Stimulated activated CD8-positive, alpha-beta memory T cell treated with anti-CD3 and anti-CD28 coated beads, Interleukin-2, amount 100 ng/mL, for 1 hour (primary cell): ENCODE results near the gene NFS1.

Experiments used
- DNase-seq, 2 donors: peaks; one replicate each; pipeline ENCODE4 v3.0.0-alpha.2; 2020; ENCODE audit warnings: low read depth in 2 of 2

Gene NFS1

GRCh38 chr20:35674921-35675320, 24.2 kb downstream of the NFS1 start:
- DNase-seq = no peak

DNA sequence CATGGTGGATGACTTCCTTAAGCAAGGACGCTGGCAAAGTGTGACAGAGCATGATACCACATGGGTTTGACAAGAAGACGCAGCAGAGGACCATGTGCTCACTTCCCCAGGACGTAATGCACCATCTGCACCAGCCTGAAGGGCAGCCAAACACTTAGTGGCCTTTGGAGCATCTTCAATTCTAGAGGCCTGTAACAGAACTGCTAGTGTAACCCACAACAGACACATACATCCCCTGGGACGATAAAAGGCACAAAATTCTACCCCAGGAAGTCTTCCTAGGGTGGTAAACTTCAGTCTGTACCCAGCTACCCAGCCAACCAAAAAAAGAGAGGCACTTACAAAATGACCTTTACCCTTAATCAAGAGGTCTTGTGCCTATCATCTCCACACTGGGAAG, 25.3 kb downstream of the NFS1 start:
- no peak for DNase-seq

DNA sequence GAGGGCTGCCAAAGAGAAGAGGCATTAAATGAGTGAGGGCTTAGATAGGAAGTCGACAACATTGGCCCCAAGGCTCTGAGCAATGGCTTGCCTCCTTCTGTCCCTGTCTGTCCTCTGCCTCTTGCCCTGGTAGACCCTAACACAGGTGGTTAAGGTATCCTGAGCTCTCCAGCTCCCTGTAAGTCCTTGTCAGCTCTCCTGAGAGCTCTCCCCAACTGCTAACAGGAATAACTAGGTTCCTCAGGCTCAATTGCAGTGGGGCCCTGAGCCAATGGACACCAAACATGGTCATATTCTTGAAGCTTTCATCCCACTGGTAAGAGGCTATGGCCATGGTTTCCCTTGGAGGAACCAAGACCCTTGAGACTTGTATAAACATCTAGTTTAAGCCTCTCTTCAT, 29.5 kb downstream of the NFS1 start:
- DNase-seq = no peak

DNA sequence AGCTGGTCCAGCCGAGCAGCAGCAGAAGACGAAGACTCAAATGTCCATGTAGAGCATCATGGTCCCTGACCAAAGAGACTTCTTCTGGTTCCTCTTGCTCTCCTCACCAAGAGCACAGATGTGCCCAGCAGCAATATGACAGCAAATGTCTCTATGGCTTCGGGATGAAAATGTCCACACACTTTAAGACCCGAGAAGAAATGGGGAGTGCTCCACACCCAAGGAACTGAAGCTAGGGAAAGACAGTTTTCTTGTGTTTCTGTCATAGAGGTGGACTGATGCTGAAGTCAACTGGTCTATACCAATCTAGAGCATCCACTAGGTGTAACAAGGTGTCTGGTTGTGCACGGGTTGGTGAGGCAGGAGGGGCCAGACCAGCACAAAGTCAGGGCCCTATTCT, 29.9 kb downstream of the NFS1 start:
- no peak for DNase-seq

- no peak for DNase-seq
Observed at GRCh38 chr20:35665949-35666288, 33.2 kb downstream of the NFS1 start.

- DNase-seq = peak; percentile 85 to 86
Observed at GRCh38 chr20:35664466-35665206, 34.5 kb downstream of the NFS1 start, which contains the start of the genes CPNE1 and RBM12. Gene CPNE1 (minus strand): TSS chr20:35664900. CDS start chr20:35632923, 31,977 bp downstream. Gene RBM12 (minus strand): TSS chr20:35664900. CDS start chr20:35655322, 9,578 bp downstream.

- peak; percentile 22 to 42 for DNase-seq
Observed at GRCh38 chr20:35663516-35664465, 35.4 kb downstream of the NFS1 start.

DNA sequence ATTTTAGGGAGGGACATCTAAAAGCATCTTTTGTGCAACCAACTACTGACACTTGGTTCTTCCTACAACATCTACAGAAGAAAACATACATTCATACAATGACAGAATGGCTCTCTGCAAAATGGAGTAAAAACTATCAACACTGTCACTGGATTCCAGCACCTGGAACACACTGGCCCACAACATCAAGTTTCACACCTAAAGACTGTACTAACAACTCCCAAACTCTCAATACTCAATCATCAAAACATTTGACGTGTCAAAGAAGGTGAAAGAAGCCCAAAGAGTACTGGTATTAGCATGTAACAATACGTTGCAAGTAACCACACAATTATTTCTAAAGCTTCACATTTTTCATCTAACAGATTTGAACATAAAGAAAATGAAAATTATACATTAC, 36.6 kb downstream of the NFS1 start:
- no peak for DNase-seq

DNA sequence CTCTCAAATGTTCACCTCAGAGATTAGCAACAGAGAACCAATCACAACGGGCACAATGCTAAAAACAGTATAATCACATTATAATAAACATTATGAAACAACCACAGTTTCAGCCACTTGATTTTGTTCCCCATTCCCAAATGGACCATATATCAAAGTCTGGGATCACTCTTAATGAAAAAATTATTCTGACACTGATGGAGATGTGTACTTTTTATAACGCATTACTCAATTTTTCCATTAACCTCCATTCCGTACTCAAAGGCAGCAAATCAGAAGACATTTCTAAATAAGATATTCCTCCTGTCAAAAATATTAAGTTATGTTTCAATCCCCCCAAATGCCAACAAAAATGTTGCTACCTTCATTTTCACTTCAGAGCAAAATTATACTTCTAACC, 37.2 kb downstream of the NFS1 start:
- DNase-seq = no peak

GRCh38 chr20:35661053-35661452, 38.1 kb downstream of the NFS1 start:
- DNase-seq = no peak

DNA sequence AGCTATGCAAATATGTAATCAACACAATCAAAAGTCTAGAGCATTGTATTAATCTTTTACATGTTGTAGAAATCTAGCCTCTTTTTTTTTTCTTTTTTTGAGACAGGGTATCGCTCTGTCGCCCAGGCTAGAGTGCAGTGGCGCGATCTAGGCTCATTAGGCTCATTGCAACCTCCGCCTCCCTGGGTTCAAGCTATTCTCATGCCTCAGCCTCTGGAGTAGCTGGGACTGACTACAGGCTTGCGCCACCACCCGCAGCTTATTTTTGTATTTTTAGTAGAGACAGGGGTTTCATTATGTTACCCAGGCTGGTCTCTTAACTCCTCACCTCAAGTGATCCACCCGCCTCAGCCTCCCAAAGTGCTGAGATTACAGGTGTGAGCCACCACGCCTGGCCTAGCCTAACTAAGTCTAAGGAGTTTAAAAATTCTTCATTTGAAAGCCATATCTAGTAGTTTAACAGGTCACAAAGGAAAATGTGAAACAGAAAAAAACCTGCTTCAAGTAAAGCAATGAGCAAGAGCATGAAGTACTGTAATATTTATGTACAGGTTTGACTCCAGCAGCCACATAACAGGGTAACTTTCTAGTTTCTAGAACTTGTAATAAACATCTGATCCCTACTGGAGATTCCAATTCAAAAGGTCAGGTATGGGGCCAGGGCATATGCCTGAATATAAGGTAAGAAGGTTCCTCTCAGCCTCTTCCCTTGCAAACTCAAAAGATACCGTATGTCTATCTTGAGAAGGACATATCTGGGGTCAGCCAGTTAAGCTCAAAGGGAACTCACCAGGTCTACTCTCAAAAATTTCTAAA, 38.8 kb downstream of the NFS1 start:
- DNase-seq = no peak

- DNase-seq = no peak
Observed at GRCh38 chr20:35657271-35657670, 41.9 kb downstream of the NFS1 start.

DNA sequence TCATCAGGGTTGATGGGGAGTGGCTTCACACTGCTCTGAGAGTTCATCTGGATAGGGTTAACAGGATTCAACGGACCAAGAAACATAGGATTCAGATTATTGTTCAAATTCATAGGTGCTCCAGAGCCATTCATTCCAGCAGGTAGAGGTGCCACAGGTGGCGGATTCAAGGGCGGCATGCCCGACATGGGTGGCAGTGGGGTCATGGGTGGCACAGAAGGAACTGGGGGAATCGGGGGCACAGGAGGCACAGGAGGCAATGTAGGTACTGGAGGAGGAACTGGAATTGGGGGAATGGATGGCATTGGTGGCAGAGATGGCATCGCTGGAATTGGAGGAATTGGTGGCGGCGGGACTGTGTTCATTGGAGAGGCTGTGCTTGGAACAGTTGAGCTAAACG, 44.7 kb downstream of the NFS1 start:
- DNase-seq = no peak

GRCh38 chr20:35653893-35654292, 45.3 kb downstream of the NFS1 start:
- no peak for DNase-seq

DNA sequence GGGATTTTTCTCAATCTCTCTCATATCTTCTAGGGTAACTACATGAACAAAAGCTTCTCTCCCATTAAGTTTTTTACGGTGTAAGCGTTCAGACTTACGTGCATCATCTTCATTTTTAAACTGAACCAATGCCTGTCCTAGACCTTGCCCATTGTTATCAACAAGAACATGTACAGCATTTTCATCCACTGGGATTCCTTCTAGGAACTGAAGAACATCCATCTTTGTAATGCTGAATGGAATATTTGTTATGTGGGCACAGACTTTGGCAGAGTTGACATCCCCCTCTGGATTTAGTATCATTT, 45.8 kb downstream of the NFS1 start:
- DNase-seq = no peak

GRCh38 chr20:35652641-35653429, 46.3 kb downstream of the NFS1 start:
- DNase-seq = no peak

DNA sequence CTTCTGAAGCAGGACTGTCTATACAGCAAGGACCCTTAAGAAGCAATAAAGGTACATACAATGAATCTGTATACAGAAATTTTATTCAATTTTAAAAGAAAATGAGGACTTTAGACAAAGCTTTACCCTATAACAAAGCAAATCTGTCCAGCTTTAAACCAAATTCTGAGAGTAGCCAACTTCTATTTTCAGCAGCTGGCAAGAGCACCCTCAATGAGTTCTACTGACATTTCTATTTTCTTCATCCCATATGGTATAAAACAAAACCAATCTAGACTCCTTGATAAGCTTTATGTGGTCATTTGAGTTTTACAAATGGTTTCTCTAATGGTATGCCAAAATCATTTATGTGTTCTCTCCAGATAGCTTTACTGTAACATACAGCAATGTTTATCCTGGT, 47.2 kb downstream of the NFS1 start:
- DNase-seq = no peak

DNA sequence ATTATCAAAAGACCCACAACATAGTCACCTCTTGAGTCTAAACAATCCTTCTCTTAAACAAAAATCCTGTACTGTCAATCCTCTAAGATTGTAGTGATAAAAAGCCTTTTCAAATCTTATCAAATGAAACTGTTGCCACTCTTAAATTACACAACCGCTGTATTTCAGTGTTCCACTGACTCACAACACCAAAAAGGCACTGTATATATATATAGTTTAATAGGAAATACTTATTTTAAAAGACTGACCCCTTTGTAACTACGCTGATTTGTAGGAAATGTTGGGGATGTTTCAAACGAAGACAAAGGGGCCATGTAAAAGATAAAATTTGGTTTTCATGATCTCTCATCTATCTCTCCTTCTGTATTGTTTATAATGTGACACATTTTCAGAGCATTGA, 48.5 kb downstream of the NFS1 start:
- no peak for DNase-seq

- DNase-seq = no peak
Observed at GRCh38 chr20:35648836-35649235, 50.3 kb downstream of the NFS1 start.

DNA sequence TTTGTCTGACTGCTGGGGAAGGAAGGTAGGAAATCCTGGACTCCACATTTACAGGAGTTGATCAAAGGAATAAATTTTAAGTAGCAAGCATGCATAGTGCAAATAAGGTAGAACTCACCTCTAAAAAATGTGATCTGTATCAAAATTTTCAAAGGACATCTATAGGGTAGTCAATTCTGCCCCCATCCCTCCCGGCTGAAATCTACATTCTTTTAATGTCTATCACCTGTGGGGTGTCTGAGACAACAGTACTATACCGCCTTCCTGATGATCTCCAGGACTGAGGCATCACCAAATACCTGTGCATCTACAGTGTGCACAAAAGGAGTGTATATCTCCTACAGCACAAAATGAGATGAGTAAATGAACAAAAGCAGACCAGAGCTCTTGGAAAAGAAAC, 54.3 kb downstream of the NFS1 start:
- DNase-seq = no peak

DNA sequence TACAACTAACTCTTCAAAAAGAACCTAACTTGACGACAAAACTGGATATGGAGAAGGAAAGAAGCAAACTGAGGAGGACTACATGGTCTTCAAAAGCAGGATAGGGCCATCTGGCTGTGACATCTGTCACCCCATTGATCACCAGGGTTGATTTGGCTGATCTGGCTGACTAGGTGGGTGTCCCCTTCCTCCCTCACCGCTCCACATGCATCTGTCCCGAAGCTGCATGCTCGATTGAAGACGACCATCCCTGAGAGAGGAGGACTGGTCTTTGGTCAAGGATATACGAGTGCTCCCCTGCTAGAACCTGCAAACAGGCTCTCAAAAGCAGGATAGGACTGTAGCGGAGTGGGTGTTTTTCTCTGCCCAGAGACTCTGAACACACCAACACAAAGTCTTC, 56.1 kb downstream of the NFS1 start:
- DNase-seq = no peak
